ENCODE data around the gene PRDM16. TPM values are rescaled to one million over a fixed set of nuclear protein-coding genes. Genes with fewer than 3 reads are reported as not detected.

PRDM16 gene
- total RNA-seq, 1 experiment from 2014 or later = 0.17 TPM

DNA sequence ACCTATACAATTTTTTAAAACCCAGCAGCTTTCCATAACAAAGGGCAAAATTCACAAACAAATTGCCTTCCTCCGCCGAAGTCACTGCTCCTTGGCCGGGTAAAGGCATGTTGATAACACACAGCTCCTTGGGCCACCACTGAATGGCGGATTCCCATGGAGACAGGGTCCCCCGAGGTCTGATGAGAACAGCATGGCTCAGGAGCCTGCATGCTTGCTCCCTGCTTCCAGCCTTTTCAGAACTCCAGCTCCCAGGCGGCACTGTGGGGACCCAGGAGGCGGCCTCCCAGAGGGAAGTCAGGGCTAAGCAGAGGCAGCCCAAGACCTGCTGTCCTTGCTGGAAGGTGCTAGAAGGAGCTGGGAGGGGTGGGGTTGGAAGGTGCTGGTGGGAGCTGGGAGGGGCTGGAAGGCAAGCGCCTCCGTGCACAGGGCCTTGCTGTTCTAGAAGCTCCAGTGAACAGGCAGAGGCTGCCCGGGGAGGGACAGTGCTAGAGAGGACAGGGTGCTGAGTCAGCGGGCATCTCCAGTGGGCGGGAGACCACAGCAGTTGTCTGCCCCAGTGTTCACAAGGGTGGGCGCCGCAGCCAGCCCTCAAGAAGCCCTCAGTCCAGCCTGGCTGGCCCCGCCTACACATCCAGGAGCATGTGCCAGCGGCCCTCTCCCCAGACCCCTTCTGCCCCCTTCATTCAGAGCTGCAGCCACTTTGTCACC, 35.1 kb downstream of the PRDM16 start:
- H3K27ac Mint-ChIP-seq = no peak overlapping the region
- Histone ChIP-seq H3K23ac (ENCODE audit: insufficient read length, low read depth, low read length) (no peak overlapping the region), H2AK5ac (ENCODE audit: insufficient read length, low read length) (no peak overlapping the region), H3K27ac (ENCODE audit: insufficient read length, low read depth, low read length) (no peak overlapping the region), H2BK15ac (ENCODE audit: low read depth, low read length) (no peak overlapping the region), H3K79me2 (ENCODE audit: insufficient read depth, low read length) (no peaks in the 10 kb centered on the region), H3K14ac (ENCODE audit: insufficient read depth, low read length) (no peak overlapping the region; the same call in 1 of the 2 replicates), H2BK20ac (ENCODE audit: low read depth, low read length, poor library complexity, severe bottlenecking) (no peak overlapping the region), H4K20me1 (ENCODE audit: control insufficient read depth, insufficient read depth, insufficient read length) (no peaks in the 10 kb centered on the region), H4K5ac (ENCODE audit: insufficient read length, low read depth, low read length) (no peak overlapping the region), H2AFZ (ENCODE audit: low read length) (no peak overlapping the region), H4K91ac (ENCODE audit: insufficient read length, low read depth, low read length) (no peak overlapping the region), H3K4me2 (ENCODE audit: insufficient read depth, insufficient read length, low read length) (no peak overlapping the region), H3T11ph (ENCODE audit: low read length) (no peak overlapping the region), H2BK120ac (ENCODE audit: low read depth, low read length, poor library complexity, severe bottlenecking) (no peak overlapping the region), H3K4ac (ENCODE audit: low read depth, low read length) (no peak overlapping the region), H3K79me1 (ENCODE audit: insufficient read depth, low read depth, low read length, poor library complexity, severe bottlenecking) (no peaks in the 10 kb centered on the region), H3K18ac (ENCODE audit: insufficient read length, low read depth, low read length) (no peak overlapping the region), H3K9me3 (ENCODE audit: control insufficient read depth, low read depth, low read length) (no peaks in the 10 kb centered on the region), H4K8ac (replicated peaks; ENCODE audit: insufficient read length, low read depth, low read length) (no peak overlapping the region), H3K4me1 (ENCODE audit: insufficient read depth, low read length) (no peaks in the 10 kb centered on the region; the same call in 1 of the 2 replicates), H2BK5ac (ENCODE audit: insufficient read length, low read length) (no peak overlapping the region), H3K56ac (ENCODE audit: insufficient read length, low read depth, low read length) (no peak overlapping the region), H2BK12ac (ENCODE audit: insufficient read length, low read depth, low read length) (no peak overlapping the region), H3K27me3 (ENCODE audit: insufficient read depth, low read length) (no peaks in the 10 kb centered on the region), H3K9ac (ENCODE audit: extremely low read depth, insufficient read length, low read length) (no peak overlapping the region), H3K23me2 (ENCODE audit: insufficient read length, low read depth, low read length, poor library complexity, severe bottlenecking) (no peaks in the 10 kb centered on the region)
- H3K4me3 Mint-ChIP-seq = no peak overlapping the region
- H3K4me1 Mint-ChIP-seq = peaks cover 26 to 52% of the 10 kb centered on the region in 2 experiments
- peaks cover 0 to 10% (median 0%) of the 10 kb centered on the region in 3 experiments; a peak in 6 of 7 replicates for H3K36me3 Mint-ChIP-seq (ENCODE audit: insufficient read depth in 1 of 3, low read depth in 3 of 3)
- no peak for DNase-seq
- no CpG with 5 or more reads among the region's 16 CpGs for WGBS (ENCODE audit: extremely low coverage, insufficient read length, low lambda C conversion rate)
- peaks cover 11% of the 10 kb centered on the region for H3K27me3 Mint-ChIP-seq (ENCODE audit: low read depth)
- H3K9me3 Mint-ChIP-seq = peaks cover 8 to 9% of the 10 kb centered on the region in 2 experiments
- TF ChIP-seq, protein P1, sequence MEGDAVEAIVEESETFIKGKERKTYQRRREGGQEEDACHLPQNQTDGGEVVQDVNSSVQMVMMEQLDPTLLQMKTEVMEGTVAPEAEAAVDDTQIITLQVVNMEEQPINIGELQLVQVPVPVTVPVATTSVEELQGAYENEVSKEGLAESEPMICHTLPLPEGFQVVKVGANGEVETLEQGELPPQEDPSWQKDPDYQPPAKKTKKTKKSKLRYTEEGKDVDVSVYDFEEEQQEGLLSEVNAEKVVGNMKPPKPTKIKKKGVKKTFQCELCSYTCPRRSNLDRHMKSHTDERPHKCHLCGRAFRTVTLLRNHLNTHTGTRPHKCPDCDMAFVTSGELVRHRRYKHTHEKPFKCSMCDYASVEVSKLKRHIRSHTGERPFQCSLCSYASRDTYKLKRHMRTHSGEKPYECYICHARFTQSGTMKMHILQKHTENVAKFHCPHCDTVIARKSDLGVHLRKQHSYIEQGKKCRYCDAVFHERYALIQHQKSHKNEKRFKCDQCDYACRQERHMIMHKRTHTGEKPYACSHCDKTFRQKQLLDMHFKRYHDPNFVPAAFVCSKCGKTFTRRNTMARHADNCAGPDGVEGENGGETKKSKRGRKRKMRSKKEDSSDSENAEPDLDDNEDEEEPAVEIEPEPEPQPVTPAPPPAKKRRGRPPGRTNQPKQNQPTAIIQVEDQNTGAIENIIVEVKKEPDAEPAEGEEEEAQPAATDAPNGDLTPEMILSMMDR (conservative IDR thresholded peaks at IDR 0.05) = no peak

Data from H9 (cell line).